Smooth muscle cell (in vitro differentiated cells): ENCODE data around the gene ESCO1. TPM values are rescaled to one million over a fixed set of nuclear protein-coding genes. Genes with fewer than 3 reads are reported as not detected.

ENCODE experiments used
- DNase-seq: peaks from one replicate; lab custom pipeline; 2025; ENCODE audit not compliant: unreplicated experiment; lab: John Stamatoyannopoulos, UW
- H2AFZ ChIP-seq: fragments of 200-600 bp; sonication (generic); 2 replicates; pipeline ENCODE4 v1.6.0; 2016; ENCODE audit warnings: antibody characterized with exemption, low read depth, mild to moderate bottlenecking
- H3F3A ChIP-seq: fragments of 200-600 bp; sonication (generic); 2 replicates; pipeline ENCODE4 v1.6.0; 2017; ENCODE audit warnings: antibody characterized with exemption, low read depth
- H3K27ac ChIP-seq: fragments of 200-600 bp; sonication (generic); 2 replicates; pipeline ENCODE4 v1.5.1; 2016; ENCODE audit warnings: low read depth, mild to moderate bottlenecking
- H3K27me3 ChIP-seq: fragments of 200-600 bp; sonication (generic); 2 replicates; pipeline ENCODE4 v1.6.1; 2016; ENCODE audit warnings: low read depth, mild to moderate bottlenecking
- H3K36me3 ChIP-seq: fragments of 200-600 bp; sonication (generic); 2 replicates; pipeline ENCODE4 v1.5.1; 2016; ENCODE audit warnings: low read depth
- H3K4me1 ChIP-seq: fragments of 200-600 bp; sonication (generic); 2 replicates; pipeline ENCODE4 v1.5.1; 2016; ENCODE audit warnings: low read depth
- H3K4me2 ChIP-seq: fragments of 200-600 bp; sonication (generic); 2 replicates; pipeline ENCODE4 v1.6.0; 2016; ENCODE audit warnings: mild to moderate bottlenecking
- H3K4me3 ChIP-seq: fragments of 200-600 bp; sonication (generic); 2 replicates; pipeline ENCODE4 v1.5.1; 2016; ENCODE audit warnings: mild to moderate bottlenecking
- H3K79me2 ChIP-seq: fragments of 200-600 bp; sonication (generic); 2 replicates; pipeline ENCODE4 v1.6.0; 2016; ENCODE audit warnings: low read depth, mild to moderate bottlenecking
- H3K9ac ChIP-seq: fragments of 200-600 bp; sonication (generic); 2 replicates; pipeline ENCODE4 v1.6.0; 2016; ENCODE audit warnings: low read depth
- H3K9me3 ChIP-seq: fragments of 200-600 bp; sonication (generic); replicated peaks from 2 replicates; pipeline ENCODE4 v1.5.1; 2016; ENCODE audit warnings: low read depth
- H4K20me1 ChIP-seq: fragments of 200-600 bp; sonication (generic); 2 replicates; pipeline ENCODE4 v1.6.0; 2016; ENCODE audit warnings: low read depth
- CTCF ChIP-seq: fragments of 200-600 bp; sonication (generic); IDR thresholded peaks from 2 replicates; pipeline ENCODE4 v1.5.1; 2017; ENCODE audit warnings: borderline replicate concordance, mild to moderate bottlenecking, antibody characterized with exemption; ENCODE audit not compliant: insufficient read depth, poor library complexity, severe bottlenecking
- WGBS: methylation state at CpG from one replicate; pipeline ENCODE4 v1.1.7; 2016; ENCODE audit warnings: low lambda C conversion rate; 5-methylcytosine and 5-hydroxymethylcytosine counted together
- polyA plus RNA-seq: library from polyadenylated mRNA; unstranded; fragments of >200 nt; fragmentation: Nextera tagmentation; extraction: Ambion mirVana; gene quantifications from 2 replicates; pipeline ENCODE4 v1.2.1, GENCODE V29; 2016
- total RNA-seq: library from RNA; depleted of rRNA; stranded (reverse); fragments of >200 nt; gene quantifications from 2 replicates; pipeline ENCODE4 v1.2.3, GENCODE V29; 2014

The ESCO1 gene
- total and polyA plus RNA-seq, 2 experiments from 2014 or later, result 10.1 to 21.4 TPM

GRCh38 chr18:21484851-21485636 lies 115.5 kb downstream of the ESCO1 start:
- Histone ChIP-seq H3K27ac (no peak overlapping the region), H3K36me3 (no peaks in the 10 kb centered on the region), H3K4me3 (no peak overlapping the region), H3K79me2 (no peaks in the 10 kb centered on the region), H3K27me3 (no peaks in the 10 kb centered on the region), H3K9ac (no peak overlapping the region), H3K4me2 (no peak overlapping the region), H3K4me1 (no peaks in the 10 kb centered on the region), H2AFZ (no peak overlapping the region), H3K9me3 (no peaks in the 10 kb centered on the region), H4K20me1 (no peaks in the 10 kb centered on the region), H3F3A (no peaks in the 10 kb centered on the region)
- TF ChIP-seq CTCF, result no peak
- 60% methylated on average over 7 of the region's 7 CpGs for WGBS
- DNase-seq, result no peak

GRCh38 chr18:21483051-21483450 lies 117.5 kb downstream of the ESCO1 start:
- no peaks in the 10 kb centered on the region for H3F3A ChIP-seq
- H3K27me3 ChIP-seq, result no peaks in the 10 kb centered on the region

GRCh38 chr18:21481739-21482138 lies 118.8 kb downstream of the ESCO1 start:
- Histone ChIP-seq H4K20me1 (no peaks in the 10 kb centered on the region), H3K4me3 (no peak overlapping the region), H3K36me3 (no peaks in the 10 kb centered on the region), H3K9ac (no peak overlapping the region), H3F3A (no peaks in the 10 kb centered on the region), H3K9me3 (no peaks in the 10 kb centered on the region), H3K79me2 (no peaks in the 10 kb centered on the region), H2AFZ (no peak overlapping the region), H3K4me2 (no peak overlapping the region), H3K27ac (no peak overlapping the region), H3K4me1 (no peaks in the 10 kb centered on the region), H3K27me3 (no peaks in the 10 kb centered on the region)
- 84% methylated on average over 2 of the region's 2 CpGs for WGBS
- TF ChIP-seq CTCF, result no peak
- no peak for DNase-seq

More at GRCh38 chr18:21483051-21483450, 117.5 kb downstream of the ESCO1 start:
- no peak for TF ChIP-seq CTCF
- H4K20me1 ChIP-seq, result no peaks in the 10 kb centered on the region
- H3K27ac ChIP-seq, result no peak overlapping the region
- H3K4me1 ChIP-seq, result no peaks in the 10 kb centered on the region
- H3K79me2 ChIP-seq, result no peaks in the 10 kb centered on the region
- no peak overlapping the region for H3K9ac ChIP-seq
- H3K9me3 ChIP-seq, result no peaks in the 10 kb centered on the region
- 56% methylated on average over 5 of the region's 5 CpGs for WGBS
- H2AFZ ChIP-seq, result no peak overlapping the region
- H3K36me3 ChIP-seq, result no peaks in the 10 kb centered on the region
- no peak for DNase-seq
- no peak overlapping the region for H3K4me2 ChIP-seq
- no peak overlapping the region for H3K4me3 ChIP-seq

GRCh38 chr18:21479721-21480120 lies 120.8 kb downstream of the ESCO1 start:
- DNase-seq, result no peak
- Histone ChIP-seq H3K4me1 (no peaks in the 10 kb centered on the region), H3K27me3 (no peaks in the 10 kb centered on the region), H3K9me3 (no peaks in the 10 kb centered on the region), H3F3A (no peaks in the 10 kb centered on the region), H3K4me2 (no peak overlapping the region), H3K4me3 (no peak overlapping the region), H2AFZ (no peak overlapping the region), H3K79me2 (no peaks in the 10 kb centered on the region), H3K9ac (no peak overlapping the region), H4K20me1 (no peaks in the 10 kb centered on the region), H3K36me3 (no peaks in the 10 kb centered on the region), H3K27ac (no peak overlapping the region)
- TF ChIP-seq CTCF, result no peak
- 95% methylated on average over 5 of the region's 5 CpGs for WGBS
